Stimulated activated CD4-positive, alpha-beta T cell treated with anti-CD3 and anti-CD28 coated beads, Interleukin-12 subunit alpha, Interleukin-12 subunit beta, amount 100 ng/mL, for 48 hours (primary cell): ENCODE results near the gene CRIM1.
"Not testable (repeated sequence)": the region's sequence is repeated elsewhere in the genome, so short reads cannot be mapped to it uniquely, and the experiment has no call there.

Source experiments
- DNase-seq, 3 donors: peaks; one replicate each; pipeline ENCODE4 v3.0.0-alpha.2; 2020; ENCODE audit warnings: low read depth in 2 of 3, low spot score in 1 of 3

The CRIM1 gene

GRCh38 chr2:36355151-36355889 is at the start of gene CRIM1:
CRIM1 (plus strand) TSS chr2:36355778; CDS start chr2:36356293, 515 bp downstream.
- DNase-seq: peak in 2 of 3 donors; percentile 20 to 39

- DNase-seq: no peak
Observed at GRCh38 chr2:36307441-36307840, 48.1 kb upstream of the CRIM1 start.

GRCh38 chr2:36310444-36310843 is 45.1 kb upstream of the CRIM1 start:
- not testable (repeated sequence) for DNase-seq

- DNase-seq: no peak
Observed at GRCh38 chr2:36318547-36318946, 37.0 kb upstream of the CRIM1 start.

- DNase-seq: no peak
Observed at GRCh38 chr2:36322108-36322507, 33.5 kb upstream of the CRIM1 start.

- no peak for DNase-seq
Observed at GRCh38 chr2:36326286-36326685, 29.3 kb upstream of the CRIM1 start.

- DNase-seq: no peak
Observed at GRCh38 chr2:36329251-36329650, 26.3 kb upstream of the CRIM1 start.

GRCh38 chr2:36329746-36330472 is 25.7 kb upstream of the CRIM1 start:
- no peak for DNase-seq

- no peak for DNase-seq
Observed at GRCh38 chr2:36330473-36331395, 24.8 kb upstream of the CRIM1 start.

- no peak for DNase-seq
Observed at GRCh38 chr2:36333350-36334012, 22.1 kb upstream of the CRIM1 start.

- DNase-seq: no peak
Observed at GRCh38 chr2:36335597-36335996, 20.0 kb upstream of the CRIM1 start.

- no peak for DNase-seq
Observed at GRCh38 chr2:36336321-36336720, 19.3 kb upstream of the CRIM1 start.

- no peak for DNase-seq
Observed at GRCh38 chr2:36337354-36337753, 18.2 kb upstream of the CRIM1 start.

GRCh38 chr2:36338124-36338826 is 17.3 kb upstream of the CRIM1 start:
- DNase-seq: no peak

GRCh38 chr2:36338827-36339145 is 16.8 kb upstream of the CRIM1 start:
- no peak for DNase-seq

GRCh38 chr2:36339607-36340218 is 15.9 kb upstream of the CRIM1 start:
- no peak for DNase-seq

GRCh38 chr2:36343606-36344005 is 12.0 kb upstream of the CRIM1 start:
- no peak for DNase-seq

- DNase-seq: no peak
Observed at GRCh38 chr2:36348721-36349120, 6.9 kb upstream of the CRIM1 start.

- DNase-seq: no peak
Observed at GRCh38 chr2:36351291-36351690, 4.3 kb upstream of the CRIM1 start.

GRCh38 chr2:36351736-36352349 is 3.7 kb upstream of the CRIM1 start:
- peak in 1 of 3 donors; percentile 25 for DNase-seq
